Central memory CD4-positive, alpha-beta T cell (primary cell): Measurements from ENCODE around the gene C1QL4.
A peak's percentile ranks its signal among the peaks of the same experiment; 100 is the strongest.
"Not testable (repeated sequence)": the region's sequence is repeated elsewhere in the genome, so short reads cannot be mapped to it uniquely, and the experiment has no call there.

ENCODE experiments used
- DNase-seq: peaks from one replicate; pipeline ENCODE4 v3.0.0; 2022

The C1QL4 gene

DNA sequence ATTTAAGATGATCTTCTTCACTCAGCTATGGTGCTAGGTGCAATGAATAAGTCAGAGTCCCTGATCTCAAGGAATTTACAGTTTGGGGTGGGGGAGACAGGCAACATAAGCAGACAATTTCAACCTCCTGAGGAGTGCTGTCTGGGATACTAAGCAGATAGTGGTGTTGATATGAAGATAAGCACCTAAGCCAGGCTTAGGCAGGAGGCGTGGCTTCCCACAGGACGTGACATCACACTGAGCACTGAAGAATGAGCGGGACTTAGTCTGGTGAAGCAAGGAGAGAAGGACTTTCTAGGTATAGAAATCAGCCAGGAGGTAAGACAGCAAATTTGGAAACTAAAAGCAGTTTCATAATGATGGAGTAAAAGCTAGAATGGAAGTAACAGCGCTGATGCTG, 35.2 kb downstream of the C1QL4 start:
- DNase-seq, result no peak

DNA sequence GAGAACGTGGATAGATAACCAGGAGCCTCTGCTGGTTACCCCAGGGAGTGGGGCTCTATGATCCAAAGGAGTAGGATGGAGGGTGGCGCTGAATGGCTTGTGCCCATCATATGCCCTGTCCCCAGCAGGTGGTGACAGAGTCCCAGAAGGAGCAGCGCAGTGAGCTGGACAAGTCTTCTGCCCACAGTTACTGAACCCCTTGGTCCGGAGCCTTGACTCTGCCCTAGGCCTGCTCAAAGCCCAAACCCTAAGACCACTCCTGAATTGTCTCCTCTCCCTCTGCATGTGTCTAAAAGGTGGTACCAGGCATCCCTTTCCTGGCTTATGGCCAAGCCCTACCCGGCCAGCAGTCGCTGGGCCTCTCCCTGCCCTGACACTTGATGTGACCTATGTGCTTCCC, 38.8 kb downstream of the C1QL4 start:
- DNase-seq, result no peak

- DNase-seq, result no peak
Observed at GRCh38 chr12:49297695-49298060, 39.3 kb downstream of the C1QL4 start.

DNA sequence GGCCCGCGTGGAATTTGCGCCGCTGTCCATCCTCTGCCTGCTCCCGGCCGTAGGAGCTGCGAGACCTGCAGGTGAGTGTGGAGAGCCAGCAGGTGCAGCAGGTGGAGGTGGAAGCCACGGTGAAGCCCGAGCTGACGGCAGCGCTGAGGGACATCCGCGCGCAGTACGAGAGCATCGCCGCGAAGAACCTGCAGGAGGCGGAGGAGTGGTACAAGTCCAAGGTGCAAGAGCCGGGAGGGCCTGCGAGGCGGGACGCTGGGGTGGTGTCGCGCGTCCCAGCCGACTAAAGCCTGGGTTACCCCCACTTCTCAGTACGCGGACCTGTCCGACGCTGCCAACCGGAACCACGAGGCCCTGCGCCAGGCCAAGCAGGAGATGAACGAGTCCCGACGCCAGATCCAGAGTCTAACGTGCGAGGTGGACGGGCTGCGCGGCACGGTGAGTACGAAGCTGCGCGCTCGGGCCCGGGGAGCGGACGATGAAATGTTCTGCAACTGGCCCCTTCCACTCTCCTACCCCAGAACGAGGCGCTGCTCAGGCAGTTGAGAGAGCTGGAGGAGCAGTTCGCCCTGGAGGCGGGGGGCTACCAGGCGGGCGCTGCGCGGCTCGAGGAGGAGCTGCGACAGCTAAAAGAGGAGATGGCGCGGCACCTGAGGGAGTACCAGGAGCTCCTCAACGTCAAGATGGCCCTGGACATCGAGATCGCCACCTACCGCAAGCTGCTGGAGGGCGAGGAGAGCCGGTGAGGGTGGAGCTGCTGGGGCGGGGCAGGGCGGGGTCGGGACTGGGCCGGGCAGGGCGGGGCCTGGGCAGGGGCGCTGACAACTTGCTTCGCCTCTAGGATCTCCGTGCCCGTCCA, 39.9 kb downstream of the C1QL4 start:
- no peak for DNase-seq

GRCh38 chr12:49296034-49296835, 40.8 kb downstream of the C1QL4 start:
- DNase-seq, result peak; percentile 53

DNA sequence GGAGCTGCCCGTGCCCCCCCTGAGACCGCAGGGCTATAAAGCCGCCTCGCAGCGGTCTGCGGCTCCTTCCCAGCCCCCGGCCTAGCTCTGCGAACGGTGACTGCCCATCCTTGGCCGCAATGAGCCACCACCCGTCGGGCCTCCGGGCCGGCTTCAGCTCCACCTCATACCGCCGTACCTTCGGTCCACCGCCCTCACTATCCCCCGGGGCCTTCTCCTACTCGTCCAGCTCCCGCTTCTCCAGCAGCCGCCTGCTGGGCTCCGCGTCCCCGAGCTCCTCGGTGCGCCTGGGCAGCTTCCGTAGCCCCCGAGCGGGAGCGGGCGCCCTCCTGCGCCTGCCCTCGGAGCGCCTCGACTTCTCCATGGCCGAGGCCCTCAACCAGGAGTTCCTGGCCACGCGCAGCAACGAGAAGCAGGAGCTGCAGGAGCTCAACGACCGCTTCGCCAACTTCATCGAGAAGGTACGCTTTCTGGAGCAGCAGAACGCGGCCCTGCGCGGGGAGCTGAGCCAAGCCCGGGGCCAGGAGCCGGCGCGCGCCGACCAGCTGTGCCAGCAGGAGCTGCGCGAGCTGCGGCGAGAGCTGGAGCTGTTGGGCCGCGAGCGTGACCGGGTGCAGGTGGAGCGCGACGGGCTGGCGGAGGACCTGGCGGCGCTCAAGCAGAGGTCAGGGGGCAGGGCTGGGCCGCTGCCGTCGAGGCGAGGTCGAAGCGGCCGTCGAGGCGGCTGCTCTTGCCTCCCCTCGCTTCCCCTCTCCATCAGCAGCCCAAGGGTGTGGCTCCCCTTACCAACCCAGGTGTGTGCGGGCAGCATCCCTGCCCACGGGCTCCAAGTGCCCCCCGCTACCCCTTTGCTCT, 41.7 kb downstream of the C1QL4 start, which contains the start of gene PRPH:
PRPH (plus strand) TSS at position 66 of the 855 bp plus-strand sequence; CDS start at position 120, 54 bp downstream.
- DNase-seq, result no peak

DNA sequence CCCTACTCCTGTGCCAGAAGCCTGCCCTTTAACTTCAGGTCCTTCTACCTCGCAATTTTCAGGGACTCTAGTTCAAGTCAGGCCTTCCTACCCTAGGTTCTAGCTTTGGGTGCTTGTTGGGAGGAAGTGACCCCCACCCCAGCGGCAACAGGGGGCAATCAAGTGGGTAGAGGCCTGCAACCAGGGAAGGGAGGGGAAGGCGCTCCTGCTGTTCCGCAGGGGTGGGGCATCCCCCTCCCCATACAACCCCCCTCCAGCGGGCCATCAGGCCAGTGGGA, 42.2 kb downstream of the C1QL4 start:
- DNase-seq, result no peak

GRCh38 chr12:49294086-49294803, 42.7 kb downstream of the C1QL4 start:
- no peak for DNase-seq

GRCh38 chr12:49293056-49293956, 43.7 kb downstream of the C1QL4 start:
- no peak for DNase-seq

DNA sequence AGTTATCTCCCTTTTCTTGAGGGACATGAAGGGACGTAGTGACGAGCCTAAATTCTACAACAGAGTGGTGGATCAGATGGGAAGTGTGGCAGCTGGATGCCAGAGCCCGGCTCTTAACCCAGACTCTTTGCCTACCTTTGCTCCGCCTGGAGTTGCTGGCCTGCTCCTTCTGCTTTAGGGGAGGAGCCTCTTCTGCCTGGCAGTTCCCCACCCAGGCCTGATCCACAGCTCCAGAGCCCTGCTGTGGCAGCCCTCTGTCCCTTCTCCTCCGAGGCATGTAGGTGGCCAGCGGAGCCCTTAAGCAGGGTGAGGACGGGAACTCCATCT, 44.3 kb downstream of the C1QL4 start:
- no peak for DNase-seq

DNA sequence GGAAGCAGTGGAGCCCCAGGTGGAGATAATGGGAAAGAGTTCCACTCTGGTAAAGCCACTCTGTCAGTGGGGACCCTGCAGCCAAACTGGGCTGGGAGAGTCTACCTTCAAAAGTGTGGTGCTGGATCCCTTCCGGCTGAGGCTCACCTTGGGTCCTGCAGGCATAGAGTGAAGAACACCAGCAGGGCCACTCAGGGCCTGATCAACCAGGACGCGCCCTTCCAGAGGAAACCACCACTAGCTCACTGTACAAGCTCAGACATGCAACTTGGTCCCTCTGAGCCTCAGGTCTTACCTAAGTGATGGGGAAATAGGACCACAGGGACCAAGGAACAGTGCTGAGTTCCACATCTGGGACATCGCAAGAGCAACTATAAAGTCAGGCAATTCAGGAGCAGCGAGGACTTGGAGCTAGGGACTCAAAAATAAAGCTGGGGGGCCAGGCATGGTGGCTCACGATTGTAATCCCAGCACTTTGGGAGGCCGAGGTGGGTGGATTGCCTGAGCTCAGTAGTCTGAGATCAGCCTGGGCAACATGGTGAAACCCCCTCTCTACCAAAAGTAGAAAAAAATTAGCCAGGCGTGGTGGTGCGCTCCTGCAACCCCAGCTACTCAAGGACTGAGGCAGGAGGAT, 47.9 kb downstream of the C1QL4 start:
- DNase-seq, result no peak

GRCh38 chr12:49288412-49288853, 48.6 kb downstream of the C1QL4 start:
- DNase-seq, result peak; percentile 63

DNA sequence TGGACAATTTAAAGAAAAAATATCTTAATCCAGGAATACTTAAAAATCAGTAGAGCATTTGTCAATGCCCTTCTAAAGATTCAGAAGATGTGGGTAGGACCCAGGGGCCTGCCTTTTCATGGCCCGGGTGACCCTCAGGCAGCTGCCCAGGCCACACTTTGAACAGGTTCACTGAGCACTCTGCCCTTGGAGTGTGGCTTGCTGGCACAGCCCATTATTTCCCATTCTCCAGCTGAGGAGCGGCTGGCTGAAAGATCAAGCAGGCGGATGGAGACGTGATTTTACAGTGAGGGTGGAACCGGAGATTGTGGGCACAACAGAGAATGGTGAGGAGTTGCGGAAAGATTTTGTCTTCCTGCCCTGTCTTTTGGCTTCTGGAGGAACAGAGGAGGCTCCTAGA, 49.1 kb downstream of the C1QL4 start:
- DNase-seq, result no peak

- DNase-seq, result no peak
Observed at GRCh38 chr12:49284672-49285071, 52.3 kb downstream of the C1QL4 start.

DNA sequence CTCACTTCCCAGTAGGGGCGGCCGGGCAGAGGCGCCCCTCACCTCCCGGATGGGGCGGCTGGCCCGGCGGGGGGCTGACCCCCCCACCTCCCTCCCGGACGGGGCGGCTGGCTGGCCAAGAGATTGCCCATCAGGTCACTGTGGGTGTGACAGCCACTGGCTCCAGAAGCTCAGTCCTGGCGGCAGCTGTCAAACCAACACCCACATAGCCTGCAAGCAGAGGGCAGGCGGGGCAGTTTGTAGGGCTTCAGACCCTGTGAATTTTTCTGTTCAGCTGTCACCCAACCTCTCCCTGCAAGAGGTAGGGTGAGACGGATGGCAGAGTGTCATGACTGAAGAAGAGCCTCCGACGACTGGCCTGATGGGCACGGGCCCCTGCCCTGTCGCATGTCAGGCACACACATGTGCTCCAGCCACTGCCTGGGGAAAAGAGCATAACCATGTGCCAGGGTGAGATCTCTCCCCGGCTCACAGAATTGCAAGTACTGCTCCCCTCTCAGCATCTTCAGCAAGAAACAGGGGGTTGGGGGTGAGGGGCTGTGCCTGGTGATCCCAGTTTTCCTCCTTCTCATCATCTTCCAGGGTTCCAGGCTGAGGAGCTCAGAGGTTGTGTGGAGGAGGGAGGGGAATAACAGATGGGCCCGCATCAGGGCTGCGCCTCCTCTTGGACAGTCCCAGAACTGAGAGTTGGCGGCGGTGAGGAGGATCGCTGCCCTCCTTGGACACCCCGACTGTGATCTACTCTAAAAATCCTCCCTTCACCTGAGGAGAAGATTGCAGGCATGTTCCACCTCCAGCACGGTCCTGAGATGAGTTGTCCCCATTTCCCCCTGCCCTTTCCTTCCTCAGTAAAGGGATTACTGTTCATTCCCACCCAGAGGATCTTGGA, 53.2 kb downstream of the C1QL4 start:
- DNase-seq, result no peak

DNA sequence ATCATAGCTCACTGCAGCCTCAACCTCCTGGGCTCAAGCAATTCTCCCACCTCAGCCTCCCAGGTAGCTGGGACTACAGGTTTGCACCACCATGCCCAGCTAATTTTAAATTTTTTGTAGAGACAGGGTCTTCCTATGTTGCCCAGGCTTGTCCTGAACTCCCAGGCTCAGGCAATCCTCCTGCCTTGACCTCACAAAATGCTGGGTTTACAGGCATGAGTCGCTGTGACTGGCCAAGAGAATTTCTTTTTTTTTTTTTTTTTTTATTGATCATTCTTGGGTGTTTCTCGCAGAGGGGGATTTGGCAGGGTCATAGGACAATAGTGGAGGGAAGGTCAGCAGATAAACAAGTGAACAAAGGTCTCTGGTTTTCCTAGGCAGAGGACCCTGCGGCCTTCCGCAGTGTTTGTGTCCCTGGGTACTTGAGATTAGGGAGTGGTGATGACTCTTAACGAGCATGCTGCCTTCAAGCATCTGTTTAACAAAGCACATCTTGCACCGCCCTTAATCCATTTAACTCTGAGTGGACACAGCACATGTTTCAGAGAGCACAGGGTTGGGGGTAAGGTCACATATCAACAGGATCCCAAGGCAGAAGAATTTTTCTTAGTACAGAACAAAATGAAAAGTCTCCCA, 54.1 kb downstream of the C1QL4 start:
- not testable (repeated sequence) for DNase-seq
